HG02973 (cell line): ENCODE measurements around the gene SLC6A16.
A peak's percentile ranks its signal among the peaks of the same experiment; 100 is the strongest.
"Not testable (repeated sequence)": the region's sequence is repeated elsewhere in the genome, so short reads cannot be mapped to it uniquely, and the experiment has no call there.

ENCODE experiments used
- ATAC-seq: cut with Tn5 transposase; IDR thresholded peaks from one replicate; pipeline ENCODE4 v1.9.1; 2021; ENCODE audit warnings: moderate library complexity; ENCODE audit not compliant: unreplicated experiment

SLC6A16 gene

DNA sequence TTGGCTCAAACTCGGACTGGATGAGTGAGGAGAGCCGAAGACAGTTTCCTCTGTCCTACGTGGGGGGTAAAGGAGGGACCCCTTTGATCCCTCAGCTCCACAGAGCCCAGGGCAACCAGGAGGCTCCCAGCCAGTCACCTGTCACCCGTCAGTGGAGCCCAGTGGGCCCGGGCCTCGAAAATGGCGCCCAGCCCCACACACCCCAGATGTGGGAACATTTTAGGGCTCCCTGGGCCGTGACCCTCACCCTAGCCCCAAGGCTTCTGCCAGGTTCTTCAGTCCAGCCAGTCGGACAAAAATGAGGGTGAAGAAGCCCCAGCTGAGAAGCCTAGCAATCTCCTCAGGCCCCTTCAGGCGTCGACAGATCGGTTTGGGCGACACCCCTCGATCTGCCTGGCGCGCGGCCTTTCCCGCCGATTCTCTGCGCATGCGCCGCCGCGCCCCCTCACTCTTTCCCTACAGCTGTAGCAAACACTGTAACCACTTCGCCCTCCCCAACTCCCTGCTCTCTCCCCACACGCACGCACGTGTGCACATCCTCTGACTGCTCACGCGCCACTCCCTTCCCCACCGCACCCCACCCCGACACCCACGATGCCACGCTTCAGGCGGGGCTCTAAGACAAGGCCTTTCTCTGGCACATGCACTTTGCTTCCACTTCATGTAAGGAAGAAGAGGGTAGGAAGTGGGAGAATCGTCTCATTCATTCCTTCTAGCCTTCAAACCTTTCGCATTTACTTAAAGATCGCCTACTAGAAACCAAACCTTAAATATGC, at the start of gene SLC6A16:
SLC6A16 (minus strand) TSS at position 391 of the 776 bp plus-strand sequence. CDS start 13,844 bp downstream, outside the sequence.
- ATAC-seq: no peak

DNA sequence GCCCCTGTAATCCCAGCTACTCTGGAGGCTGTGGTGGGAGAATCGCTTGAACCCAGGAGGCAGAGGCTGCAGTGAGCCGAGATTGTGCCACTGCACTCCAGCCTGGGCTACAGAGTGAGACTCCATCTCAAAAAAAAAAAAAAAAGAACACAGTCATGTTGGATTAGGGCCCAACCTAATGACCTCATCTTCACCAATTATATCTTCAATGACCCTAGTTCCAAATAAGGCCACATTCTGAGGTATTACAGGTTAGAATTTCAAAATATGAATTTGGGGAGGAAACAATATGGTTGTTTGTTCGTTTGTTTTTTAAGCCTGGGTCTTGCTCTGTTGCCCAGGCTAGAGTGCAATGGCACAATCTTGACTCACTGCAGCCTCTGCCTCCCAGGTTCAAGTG, 48.2 kb upstream of the SLC6A16 start:
- ATAC-seq: not testable (repeated sequence)

DNA sequence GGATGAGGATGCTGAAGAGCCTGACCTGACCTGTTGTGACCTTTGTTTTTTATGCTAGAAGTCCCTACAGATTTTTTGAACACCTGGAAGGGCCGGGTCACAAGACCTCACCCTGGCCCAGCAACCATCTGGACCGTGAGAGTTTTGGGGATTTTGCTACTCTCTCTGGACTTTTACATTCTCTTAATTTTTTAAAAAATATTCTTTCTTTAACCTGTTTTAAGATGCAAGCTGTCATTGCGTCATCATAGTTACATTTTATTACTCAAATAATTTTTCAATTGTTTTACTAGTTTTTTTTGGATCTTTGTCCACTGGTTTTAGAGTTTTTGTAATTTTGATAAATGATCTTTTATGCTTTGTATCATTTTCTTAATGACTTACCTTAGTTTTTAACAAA, 46.2 kb upstream of the SLC6A16 start:
- no peak for ATAC-seq

DNA sequence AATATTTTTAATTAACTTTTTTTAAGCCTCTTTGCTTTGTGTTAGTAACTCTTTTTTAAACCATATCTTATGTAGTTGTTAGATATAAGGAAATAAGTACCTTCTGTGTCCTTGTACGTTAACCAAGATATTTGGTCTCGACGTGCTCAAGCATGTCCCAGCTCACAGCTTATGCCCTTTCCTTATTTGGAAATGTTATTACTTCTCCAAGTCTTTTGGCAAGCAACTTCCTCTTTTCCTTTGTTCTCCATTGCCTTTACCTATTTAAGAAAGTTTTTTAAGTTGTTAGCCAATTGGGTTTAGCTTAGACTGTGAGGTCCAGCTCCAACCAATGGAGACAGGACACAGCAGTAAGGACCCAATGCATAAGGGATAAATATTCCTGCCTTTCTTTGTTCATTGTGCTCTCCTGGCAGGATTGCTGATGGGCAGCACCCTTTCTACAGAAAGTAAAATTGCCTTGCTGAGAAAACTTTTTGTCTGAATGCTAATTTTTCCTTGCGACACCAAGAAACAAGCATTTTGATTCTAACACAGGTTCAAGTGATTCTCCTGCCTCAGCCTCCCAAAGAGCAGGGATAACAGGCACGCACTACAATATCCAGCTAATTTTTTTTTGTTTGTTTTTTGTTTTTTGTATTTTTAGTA, 43.8 kb upstream of the SLC6A16 start:
- no peak for ATAC-seq

DNA sequence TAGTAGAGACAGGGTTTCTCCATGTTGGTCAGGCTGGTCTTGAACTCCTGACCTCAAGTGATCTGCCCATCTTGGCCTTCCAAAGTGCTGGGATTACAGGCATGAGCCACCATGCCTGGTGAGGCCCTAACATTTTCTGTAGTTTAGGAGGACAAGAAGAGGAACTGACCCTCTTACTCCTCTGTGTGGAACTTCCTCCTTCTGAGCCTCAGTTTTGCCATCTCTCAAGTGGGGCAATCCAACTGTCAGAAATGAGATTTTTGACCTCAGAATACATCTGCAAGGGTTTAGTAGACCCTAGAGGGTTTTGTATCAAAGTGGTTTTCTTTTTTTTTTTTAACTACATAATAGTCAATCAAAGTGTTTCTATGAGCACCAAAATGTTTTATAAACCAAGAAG, 41.1 kb upstream of the SLC6A16 start:
- ATAC-seq: no peak

DNA sequence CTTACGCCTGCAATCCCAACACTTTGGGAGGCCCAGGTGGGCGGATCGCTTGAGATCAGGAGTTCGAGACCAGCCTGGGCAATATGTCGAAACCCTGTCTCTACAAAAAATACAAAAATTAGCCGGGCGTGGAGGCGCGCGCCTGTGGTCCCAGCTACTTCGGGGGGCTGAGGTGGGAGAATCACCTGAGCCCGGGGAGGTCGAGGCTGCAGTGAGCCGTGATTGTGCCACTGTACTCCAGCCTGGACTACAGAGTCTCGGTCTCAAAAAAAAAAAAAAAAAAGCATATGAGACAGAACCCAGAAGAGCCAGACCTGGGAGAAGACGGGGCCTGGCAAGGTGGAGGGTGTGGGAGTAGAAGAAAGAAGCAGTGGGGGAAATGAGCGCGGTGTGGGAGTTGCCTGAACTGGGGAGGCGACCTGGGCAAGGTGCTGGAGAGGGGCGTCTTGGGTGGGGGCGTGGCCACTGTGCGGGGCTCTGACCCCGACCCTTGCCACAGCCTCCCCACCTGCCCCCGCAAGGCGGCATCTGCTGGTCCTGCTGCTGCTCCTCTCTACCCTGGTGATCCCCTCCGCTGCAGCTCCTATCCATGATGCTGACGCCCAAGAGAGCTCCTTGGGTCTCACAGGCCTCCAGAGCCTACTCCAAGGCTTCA, 39.2 kb upstream of the SLC6A16 start:
- ATAC-seq: no peak

DNA sequence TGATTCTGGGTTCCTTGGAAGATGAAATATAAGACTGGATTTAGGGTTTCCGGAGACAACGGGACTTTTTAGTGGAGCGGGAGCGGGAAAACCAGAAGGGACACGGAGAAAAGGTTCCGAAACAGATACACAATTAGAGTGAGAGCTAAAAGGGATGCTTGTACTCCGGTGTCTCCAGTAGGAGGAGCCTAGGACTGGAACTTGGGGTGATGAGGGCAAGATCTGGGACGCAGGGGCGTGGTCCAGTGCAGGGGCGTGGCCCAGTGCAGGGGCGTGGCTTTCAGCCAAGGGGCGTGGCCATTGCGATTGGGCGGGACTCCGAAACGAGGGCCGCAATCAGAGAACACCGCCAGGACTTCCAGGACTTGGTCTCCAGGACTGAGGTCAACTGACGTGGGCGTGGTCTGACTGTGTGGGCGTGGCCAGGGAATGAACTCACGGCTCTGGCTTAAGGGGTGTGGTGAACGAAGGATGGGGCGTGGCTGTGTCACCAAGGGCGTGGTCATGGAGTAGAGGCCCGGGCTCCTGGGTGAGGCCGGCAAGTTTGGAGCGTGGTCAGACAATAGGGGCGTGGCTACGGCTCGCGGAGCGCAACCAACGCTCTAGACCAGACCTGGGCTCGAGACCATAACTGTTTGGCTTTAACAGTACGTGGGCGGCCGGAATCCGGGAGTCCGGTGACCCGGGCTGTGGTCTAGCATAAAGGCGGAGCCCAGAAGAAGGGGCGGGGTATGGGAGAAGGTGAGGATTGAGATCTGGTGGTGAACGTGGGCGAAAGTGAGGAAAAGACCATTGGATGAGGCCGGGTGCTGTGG, 38.5 kb upstream of the SLC6A16 start, which contains the start of gene DKKL1:
DKKL1 (plus strand) TSS at position 610 of the 815 bp plus-strand sequence; CDS start at position 732, 122 bp downstream.
- ATAC-seq: peak; percentile 58

DNA sequence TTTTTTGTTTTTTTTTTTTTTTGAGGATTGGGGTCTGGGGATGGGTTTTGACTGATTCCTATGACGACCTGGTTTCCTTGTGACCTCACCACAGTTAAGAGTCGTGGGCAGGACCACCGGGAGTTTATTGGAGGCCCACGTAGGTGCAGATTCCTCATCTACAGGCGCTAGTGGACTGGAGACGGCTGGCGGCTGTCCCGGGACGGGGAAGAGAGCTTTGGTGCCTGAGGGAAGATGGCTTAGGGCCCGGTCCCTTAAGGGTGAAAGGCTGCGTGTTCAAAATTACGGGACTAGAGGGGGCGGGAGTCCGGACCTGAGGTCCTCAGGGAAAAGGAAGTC, 37.9 kb upstream of the SLC6A16 start:
- no peak for ATAC-seq

DNA sequence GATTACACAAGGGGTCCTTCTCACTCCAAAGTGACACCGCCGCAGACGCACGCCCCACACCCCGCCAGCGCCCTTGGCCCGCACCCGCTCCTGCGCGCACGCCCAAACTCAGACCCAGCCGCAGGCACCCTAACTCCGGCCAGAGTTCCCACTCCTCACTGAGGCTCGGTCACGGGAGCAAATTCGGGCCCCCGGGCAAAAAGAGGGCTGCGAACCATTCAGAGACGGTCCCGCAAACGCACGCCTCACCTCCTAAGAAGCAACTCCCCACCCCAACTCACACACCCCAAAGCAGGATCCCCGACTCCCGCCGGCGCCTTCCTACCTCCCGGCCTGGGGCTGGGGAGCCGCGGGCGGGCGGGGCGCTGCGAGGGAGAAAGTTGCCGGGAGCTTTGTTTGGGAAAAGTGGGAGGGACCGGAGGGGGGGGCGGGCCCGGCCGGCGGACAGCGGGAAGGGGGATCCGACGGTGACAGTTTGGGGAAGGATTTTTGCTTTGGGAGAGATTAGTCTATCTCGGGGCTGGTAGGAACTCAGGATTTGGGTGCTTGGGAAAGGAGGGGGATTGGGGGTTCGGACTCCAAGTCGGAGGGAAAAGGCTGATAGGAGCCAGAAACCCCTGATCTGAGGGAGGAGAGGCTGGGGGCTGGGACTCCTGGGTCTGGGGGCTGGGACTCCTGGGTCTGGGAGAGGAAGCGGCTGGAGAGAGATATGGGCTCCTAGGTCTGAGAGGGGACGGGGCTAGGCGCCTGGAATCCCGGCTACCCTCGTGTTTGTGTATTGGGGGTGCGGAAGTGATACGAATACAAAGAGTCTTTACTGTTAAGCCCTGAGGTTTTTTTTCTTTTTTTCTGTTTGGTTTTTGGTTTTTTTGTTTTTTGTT, 37.3 kb upstream of the SLC6A16 start, which contains the start of gene TEAD2:
TEAD2 (minus strand) TSS at position 369 of the 881 bp plus-strand sequence. CDS start 2,341 bp downstream, outside the sequence.
- no peak for ATAC-seq

DNA sequence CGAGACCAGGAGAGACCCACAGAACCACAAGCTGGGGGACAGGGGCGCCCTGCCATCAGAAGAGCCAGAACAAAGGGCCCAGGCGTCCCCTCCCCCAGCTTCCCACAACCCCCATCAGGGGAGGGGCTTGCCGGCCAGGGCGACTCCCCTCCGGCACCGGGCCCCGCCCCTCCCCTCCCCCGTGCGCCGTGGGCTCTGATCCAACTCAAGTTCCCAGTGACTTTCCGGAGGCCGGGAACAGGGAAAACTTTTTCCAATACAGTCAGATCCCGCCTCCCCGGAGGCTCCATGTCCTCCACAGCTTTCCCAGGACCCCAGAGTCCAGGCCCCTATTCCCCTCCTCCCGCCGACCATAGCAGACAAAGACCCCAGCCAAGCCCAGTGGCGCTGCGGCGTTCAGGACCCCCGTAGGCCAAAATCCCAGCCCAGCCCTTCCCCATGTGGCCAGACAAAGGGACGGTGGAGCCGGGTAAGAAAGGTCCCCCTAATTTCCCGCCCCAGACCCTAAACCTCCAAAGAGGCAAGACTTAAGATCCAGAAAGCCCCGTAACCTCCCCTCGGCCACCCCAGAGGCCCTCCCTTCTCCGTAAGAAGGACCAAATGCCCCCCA, 36.6 kb upstream of the SLC6A16 start:
- ATAC-seq: no peak

DNA sequence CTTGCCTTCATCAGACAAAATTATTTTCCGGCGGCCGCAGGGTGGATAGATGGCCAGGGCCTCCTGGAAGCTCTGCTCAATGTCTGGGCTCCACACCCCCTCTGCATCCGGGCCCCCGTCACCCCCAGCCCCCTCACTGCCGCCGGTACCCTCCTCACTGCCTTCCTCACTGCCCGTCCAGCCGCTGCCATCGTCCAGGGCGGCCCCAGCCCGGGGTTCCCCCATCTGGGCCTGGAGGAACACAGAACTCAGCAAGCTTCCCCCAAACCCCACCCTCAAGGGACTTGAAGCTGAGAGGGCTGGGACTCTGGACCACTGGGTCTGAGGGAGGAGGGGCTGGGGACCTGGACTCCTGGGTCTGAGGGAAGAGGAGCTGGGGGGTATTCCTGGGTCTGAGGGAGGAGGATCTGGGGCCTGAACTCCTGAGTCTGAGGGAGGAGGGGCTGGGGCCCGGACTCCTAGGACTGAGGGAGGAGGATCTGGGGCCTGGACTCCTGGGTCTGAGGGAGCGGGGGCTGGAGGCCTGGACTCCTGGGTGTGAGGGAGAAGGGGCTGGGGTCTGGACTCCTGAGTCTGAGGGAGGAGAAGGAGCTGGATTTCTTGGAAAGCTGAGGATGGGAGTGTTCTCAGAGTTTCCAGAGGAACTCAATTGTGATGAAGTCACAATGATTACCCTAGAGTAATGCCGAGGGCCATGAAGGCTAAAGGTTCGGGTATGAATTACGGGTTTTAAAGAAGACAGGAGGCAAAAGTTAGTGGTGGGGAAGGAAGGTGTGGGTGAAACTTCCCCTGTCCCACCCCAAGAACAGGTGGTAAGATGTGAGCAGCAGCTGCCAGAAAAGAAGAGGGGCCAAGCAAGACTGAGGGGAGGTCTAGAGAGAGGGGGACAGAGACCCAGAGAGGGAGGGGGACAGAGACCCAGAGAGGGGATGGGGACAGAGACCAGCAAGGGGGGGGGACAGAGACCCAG, 35.1 kb upstream of the SLC6A16 start:
- no peak for ATAC-seq

DNA sequence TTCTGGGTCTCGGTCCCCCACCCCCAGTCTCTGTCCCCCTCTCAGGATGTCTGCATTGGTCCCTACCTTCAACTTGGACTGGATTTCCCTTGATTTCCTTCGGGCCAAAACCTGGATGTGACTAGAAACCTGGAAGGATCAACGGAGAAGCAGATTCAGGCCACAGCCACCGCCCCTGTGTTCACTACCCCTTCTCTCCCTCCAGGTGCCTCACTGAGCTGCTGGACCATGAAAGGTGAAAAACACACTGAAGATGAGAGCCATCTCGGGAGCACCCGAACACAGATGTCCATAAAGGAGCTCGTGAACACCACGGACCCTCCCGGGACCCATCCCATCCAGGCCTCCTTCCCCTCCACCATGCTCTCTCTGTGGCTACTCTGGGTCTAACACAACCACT, 32.2 kb upstream of the SLC6A16 start:
- ATAC-seq: no peak

DNA sequence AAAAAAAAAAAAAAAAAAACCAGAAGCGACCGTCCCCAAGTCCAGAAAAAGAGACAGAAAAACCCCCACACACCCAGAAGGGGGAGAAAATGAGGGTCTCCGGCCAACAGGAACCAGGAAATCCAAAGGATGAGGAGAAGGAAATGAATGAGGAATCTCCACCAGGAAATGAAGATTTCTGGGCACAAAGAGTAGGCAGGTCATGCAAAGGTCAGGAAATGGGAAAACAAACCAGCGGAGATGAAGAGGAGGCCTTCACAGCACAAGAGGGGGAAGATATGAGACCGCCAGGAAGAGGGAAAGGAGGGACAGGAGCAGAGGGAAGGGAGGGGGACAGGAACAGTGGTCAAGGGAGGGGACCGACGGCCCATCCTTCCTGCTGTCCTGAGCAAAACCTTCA, 31.4 kb upstream of the SLC6A16 start:
- ATAC-seq: no peak

DNA sequence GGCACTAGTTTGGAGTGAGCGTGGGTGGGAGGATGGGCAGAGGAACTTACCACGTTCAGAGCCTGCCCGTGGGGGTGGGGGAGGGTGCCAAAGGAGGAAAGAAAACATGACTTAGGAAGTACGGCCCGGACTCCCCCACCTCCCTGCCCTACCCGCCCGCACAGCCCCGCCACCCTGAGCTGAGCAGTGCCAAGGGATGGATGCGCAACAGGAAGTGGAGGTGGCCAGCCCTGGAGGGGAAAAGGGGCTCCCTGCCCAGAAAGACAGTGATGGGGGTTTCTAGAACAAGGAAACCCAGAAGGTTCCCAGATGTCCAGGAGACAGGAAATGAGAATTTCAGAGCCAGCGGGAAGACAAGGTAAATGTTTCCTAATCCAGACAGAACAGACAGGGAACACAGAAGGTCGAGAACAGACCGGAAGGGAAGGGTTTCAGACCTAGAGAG, 30.9 kb upstream of the SLC6A16 start:
- no peak for ATAC-seq

DNA sequence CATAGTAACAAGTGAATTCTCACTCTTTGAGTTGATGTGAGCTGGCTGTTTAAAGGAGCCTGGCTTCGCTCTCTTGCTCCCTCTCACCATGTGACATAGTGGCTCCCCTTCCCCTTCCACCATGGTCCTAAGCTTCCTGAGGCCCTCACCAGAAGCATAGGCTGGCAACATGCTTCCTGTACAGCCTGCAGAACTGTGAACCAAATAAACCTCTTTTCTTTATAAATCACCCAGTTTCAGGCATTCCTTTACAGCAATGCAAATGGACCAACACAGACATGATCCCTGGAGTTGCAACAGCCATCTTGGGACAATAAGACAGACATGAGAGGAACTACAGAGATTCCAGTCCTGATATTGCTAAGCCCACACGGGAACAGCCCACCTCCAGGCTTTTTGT, 24.6 kb upstream of the SLC6A16 start:
- ATAC-seq: no peak

DNA sequence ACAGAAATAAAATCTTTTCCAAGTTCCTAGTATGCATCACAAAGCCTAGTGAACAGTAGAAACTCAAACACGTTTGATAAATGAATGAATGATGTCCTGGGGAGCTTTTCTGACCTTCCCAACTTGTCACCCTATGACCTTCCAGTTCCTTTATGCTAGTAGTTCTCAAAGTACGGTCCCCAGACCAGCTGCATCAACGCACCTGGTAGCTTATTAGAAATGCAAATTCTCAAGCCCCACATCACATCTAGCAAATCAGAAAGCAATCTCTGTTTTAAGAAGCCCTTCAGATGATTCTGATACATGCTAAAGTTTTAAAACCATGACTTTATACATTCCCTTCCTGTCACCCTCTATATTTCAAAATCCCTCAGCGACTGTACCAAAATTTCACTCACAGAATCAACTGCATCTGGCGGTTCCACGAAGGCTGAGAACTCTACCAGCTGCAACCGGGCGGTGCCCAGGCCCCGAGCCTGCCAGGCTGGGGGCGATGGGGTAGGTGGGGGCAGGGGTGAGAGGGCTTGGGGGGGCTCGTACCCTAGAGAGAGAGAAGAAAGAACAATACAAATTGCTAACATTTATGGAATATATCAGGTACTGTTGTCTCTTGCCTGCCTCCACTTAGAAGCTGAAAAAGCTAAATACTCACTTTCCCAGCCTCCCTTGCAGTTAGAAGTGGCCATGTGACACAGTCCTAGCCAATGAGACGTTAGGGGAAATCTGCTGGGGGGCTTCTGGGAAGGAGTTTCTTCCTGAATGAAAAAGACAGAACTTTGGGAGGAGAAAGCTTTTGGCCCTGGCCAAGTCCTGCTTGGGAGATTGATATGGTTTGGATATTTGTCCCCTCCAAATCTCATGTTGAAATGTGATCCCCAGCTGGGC, 23.6 kb upstream of the SLC6A16 start:
- ATAC-seq: no peak

DNA sequence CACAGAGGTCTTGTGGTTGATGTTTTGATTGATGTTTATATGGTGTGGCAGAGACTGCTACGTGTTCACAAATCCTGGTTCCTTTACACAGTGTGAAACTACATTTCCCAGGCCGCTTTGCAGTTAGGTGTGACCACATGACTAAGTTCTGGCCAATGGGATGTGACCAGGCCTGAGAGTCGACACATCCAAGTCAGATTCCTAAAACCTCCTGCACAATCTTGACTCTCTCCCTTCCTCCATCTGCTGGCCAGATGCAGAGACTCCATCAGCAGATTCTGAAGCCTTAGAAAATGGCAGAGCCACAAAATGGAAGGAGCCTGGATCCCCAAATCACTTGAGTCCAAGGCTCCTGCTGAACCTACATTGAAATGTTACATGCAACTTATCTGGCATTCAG, 22.8 kb upstream of the SLC6A16 start:
- ATAC-seq: no peak
